Liver (tissue), 3 donors: ENCODE results near the gene ATP2B2.

ENCODE experiments used
- CTCF ChIP-seq: fragments of 150-350 bp; IDR thresholded peaks from 2 replicates; pipeline ENCODE4 v1.5.1; 2017; ENCODE audit warnings: improper control_type of control experiment, low read depth, low read length; ENCODE audit not compliant: missing input control
- EGR1 ChIP-seq, 2 donors: IDR thresholded peaks; 2 replicates each; pipeline ENCODE4 v1.6.1; 2016 to 2018; ENCODE audit warnings: antibody characterized with exemption in 2 of 2, low read depth in 2 of 2
- FOXA2 ChIP-seq: IDR thresholded peaks from 2 replicates; pipeline ENCODE4 v1.6.1; 2016; ENCODE audit warnings: antibody characterized with exemption
- GABPA ChIP-seq, 2 donors: IDR thresholded peaks in 1 of 2; conservative IDR thresholded peaks in 1 of 2; 2 replicates each; pipeline ENCODE4 v1.6.1; 2016; ENCODE audit warnings: antibody characterized with exemption in 2 of 2, mild to moderate bottlenecking in 1 of 2, moderate library complexity in 1 of 2
- JUND ChIP-seq, 2 donors: IDR thresholded peaks; 2 replicates each; pipeline ENCODE4 v1.6.1; 2016; ENCODE audit warnings: antibody characterized with exemption in 2 of 2
- RAD21 ChIP-seq, 2 donors: IDR thresholded peaks; 2 replicates each; pipeline ENCODE4 v1.6.1; 2016; ENCODE audit warnings: antibody characterized with exemption in 2 of 2, mild to moderate bottlenecking in 2 of 2
- REST ChIP-seq: IDR thresholded peaks from 2 replicates; pipeline ENCODE4 v1.6.1; 2016; ENCODE audit warnings: antibody characterized with exemption, mild to moderate bottlenecking
- RXRA ChIP-seq, 2 donors: IDR thresholded peaks; 2 replicates each; pipeline ENCODE4 v1.6.1; 2017 to 2018; ENCODE audit warnings: antibody characterized with exemption in 2 of 2, mild to moderate bottlenecking in 1 of 2
- SP1 ChIP-seq: IDR thresholded peaks from 2 replicates; pipeline ENCODE4 v1.6.1; 2018; ENCODE audit warnings: antibody characterized with exemption, mild to moderate bottlenecking
- TAF1 ChIP-seq: conservative IDR thresholded peaks from 2 replicates; pipeline ENCODE4 v1.6.1; 2016; ENCODE audit warnings: antibody characterized with exemption, mild to moderate bottlenecking
- YY1 ChIP-seq: IDR thresholded peaks from 2 replicates; pipeline ENCODE4 v1.6.1; 2016; ENCODE audit warnings: antibody characterized with exemption, mild to moderate bottlenecking
- TF ChIP-seq, protein P1 (sequence below): IDR thresholded peaks from 2 replicates; pipeline ENCODE4 v1.6.1; 2016; ENCODE audit warnings: antibody characterized with exemption
- TF ChIP-seq, protein P2 (sequence below): IDR thresholded peaks from 2 replicates; pipeline ENCODE4 v1.6.1; 2016; ENCODE audit warnings: antibody characterized with exemption
- TF ChIP-seq, protein P3 (sequence below): IDR thresholded peaks from 2 replicates; pipeline ENCODE4 v1.6.1; 2016; ENCODE audit warnings: antibody characterized with exemption
- donor health status: healthy.
- donor health status: healthy.

DNA sequence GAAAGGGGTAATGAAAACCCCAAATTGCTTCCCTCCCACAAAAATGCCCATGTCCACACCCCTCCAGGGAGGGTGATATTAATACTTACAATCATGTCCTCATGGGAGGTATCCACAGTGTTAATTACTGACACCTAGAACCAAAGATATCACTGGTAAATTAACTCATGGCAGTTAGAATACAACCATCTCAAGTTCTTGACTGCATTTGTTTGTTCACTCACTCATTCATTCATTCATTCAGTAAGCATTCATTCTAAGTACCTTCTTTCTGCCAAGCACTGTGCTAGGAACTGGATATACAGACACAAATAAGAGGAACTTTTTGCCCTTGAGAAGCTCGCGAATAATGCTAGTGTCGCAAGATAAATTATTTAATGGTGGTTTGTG is 187.4 kb downstream of the ATP2B2 start:
- TF ChIP-seq TAF1 (no peak), CTCF (no peak), YY1 (no peak), REST (no peak), FOXA2 (no peak), GABPA (IDR thresholded peaks at IDR 0.05 in 1 of 2, conservative IDR thresholded peaks at IDR 0.05 in 1 of 2) (no peak), JUND (IDR thresholded peaks at IDR 0.05) (no peak), RXRA (IDR thresholded peaks at IDR 0.05) (no peak), EGR1 (IDR thresholded peaks at IDR 0.05; ENCODE audit: low read depth in 2 of 2) (no peak), SP1 (no peak), RAD21 (IDR thresholded peaks at IDR 0.05) (no peak)
- TF ChIP-seq, protein P1, sequence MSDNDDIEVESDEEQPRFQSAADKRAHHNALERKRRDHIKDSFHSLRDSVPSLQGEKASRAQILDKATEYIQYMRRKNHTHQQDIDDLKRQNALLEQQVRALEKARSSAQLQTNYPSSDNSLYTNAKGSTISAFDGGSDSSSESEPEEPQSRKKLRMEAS, result no peak
- TF ChIP-seq, protein P2, sequence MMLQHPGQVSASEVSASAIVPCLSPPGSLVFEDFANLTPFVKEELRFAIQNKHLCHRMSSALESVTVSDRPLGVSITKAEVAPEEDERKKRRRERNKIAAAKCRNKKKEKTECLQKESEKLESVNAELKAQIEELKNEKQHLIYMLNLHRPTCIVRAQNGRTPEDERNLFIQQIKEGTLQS, result no peak
- TF ChIP-seq, protein P3, sequence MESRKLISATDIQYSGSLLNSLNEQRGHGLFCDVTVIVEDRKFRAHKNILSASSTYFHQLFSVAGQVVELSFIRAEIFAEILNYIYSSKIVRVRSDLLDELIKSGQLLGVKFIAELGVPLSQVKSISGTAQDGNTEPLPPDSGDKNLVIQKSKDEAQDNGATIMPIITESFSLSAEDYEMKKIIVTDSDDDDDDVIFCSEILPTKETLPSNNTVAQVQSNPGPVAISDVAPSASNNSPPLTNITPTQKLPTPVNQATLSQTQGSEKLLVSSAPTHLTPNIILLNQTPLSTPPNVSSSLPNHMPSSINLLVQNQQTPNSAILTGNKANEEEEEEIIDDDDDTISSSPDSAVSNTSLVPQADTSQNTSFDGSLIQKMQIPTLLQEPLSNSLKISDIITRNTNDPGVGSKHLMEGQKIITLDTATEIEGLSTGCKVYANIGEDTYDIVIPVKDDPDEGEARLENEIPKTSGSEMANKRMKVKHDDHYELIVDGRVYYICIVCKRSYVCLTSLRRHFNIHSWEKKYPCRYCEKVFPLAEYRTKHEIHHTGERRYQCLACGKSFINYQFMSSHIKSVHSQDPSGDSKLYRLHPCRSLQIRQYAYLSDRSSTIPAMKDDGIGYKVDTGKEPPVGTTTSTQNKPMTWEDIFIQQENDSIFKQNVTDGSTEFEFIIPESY, result no peak
